GM23338 (cell line): ENCODE data around the gene USH1C.

Experiments used
- CREB1 ChIP-seq: fragments of 250-450 bp; sonication (Bioruptor Pico); IDR thresholded peaks from 2 replicates; pipeline ENCODE4 v1.5.0; 2020; ENCODE audit warnings: low read depth, mild to moderate bottlenecking, moderate library complexity
- CTCF ChIP-seq, 2 experiments: fragments of 200-600 bp in 1 of 2; sonication (generic) in 1 of 2; conservative IDR thresholded peaks; 2 replicates each; pipeline versions ENCODE4 v1.5.1 to v1.6.1; 2016 to 2017; ENCODE audit warnings: antibody characterized with exemption in 2 of 2, low read depth in 2 of 2, mild to moderate bottlenecking in 2 of 2, moderate library complexity in 1 of 2
- ETS1 ChIP-seq: IDR thresholded peaks from 2 replicates; pipeline ENCODE4 v1.6.1; 2016; ENCODE audit warnings: antibody characterized with exemption
- EZH2 ChIP-seq: fragments of 200-600 bp; sonication (generic); IDR thresholded peaks from one replicate; pipeline ENCODE4 v1.8.0; 2017; ENCODE audit warnings: antibody characterized with exemption, mild to moderate bottlenecking, low read depth; ENCODE audit not compliant: unreplicated experiment
- EZH2phosphoT487 ChIP-seq: fragments of 200-600 bp; sonication (generic); IDR thresholded peaks from one replicate; pipeline ENCODE4 v1.8.1; 2018; ENCODE audit warnings: antibody characterized with exemption; ENCODE audit not compliant: unreplicated experiment
- JUNB ChIP-seq: IDR thresholded peaks from one replicate; pipeline ENCODE4 v1.6.1; 2016; ENCODE audit warnings: antibody characterized with exemption; ENCODE audit not compliant: unreplicated experiment
- POLR2AphosphoS5 ChIP-seq: IDR thresholded peaks from 2 replicates; pipeline ENCODE4 v1.6.1; 2016; ENCODE audit warnings: antibody characterized with exemption, low read depth
- REST ChIP-seq: IDR thresholded peaks from one replicate; pipeline ENCODE4 v1.6.1; 2018; ENCODE audit warnings: antibody characterized with exemption; ENCODE audit not compliant: unreplicated experiment
- ZNF331 ChIP-seq: fragments of 250-450 bp; sonication (Bioruptor Pico); IDR thresholded peaks from 2 replicates; pipeline ENCODE4 v1.5.0; 2020; ENCODE audit warnings: low read depth, mild to moderate bottlenecking, moderate library complexity

GRCh38 chr11:17506942-17507341, 37.3 kb downstream of the USH1C start:
- TF ChIP-seq CTCF (conservative IDR thresholded peaks at IDR 0.05; ENCODE audit: low read depth in 2 of 2) (no peak), POLR2AphosphoS5 (no peak), EZH2 (no peak), CREB1 (CRISPR knock-in tag) (no peak), EZH2phosphoT487 (no peak), JUNB (no peak), ZNF331 (CRISPR knock-in tag) (no peak), ETS1 (no peak), REST (no peak)
